Body of pancreas (tissue), 4 donors: ENCODE results near the gene LDLRAP1. TPM values are rescaled to one million over a fixed set of nuclear protein-coding genes. Genes with fewer than 3 reads are reported as not detected.
A peak's percentile ranks its signal among the peaks of the same experiment; 100 is the strongest.

Experiments used
- ATAC-seq: fragments of 150-250 bp; one replicate; pipeline ENCODE4 v1.9.1; 2016
- DNase-seq, 4 donors: peaks; one replicate each; pipeline ENCODE4 v3.0.0-alpha.2; 2019
- H3K27ac ChIP-seq, 4 donors: fragments of 200-600 bp; sonication (generic); 1 replicate in 3 of 4; 2 replicates in 1 of 4; pipeline versions ENCODE4 v1.5.1 to v1.6.1; 2016 to 2019; ENCODE audit warnings: mild to moderate bottlenecking in 1 of 4, mixed read lengths in 1 of 4, moderate library complexity in 1 of 4
- H3K27me3 ChIP-seq, 2 donors: fragments of 200-600 bp; sonication (generic); one replicate each; pipeline ENCODE4 v1.6.0; 2016; ENCODE audit warnings: mild to moderate bottlenecking in 1 of 2
- H3K36me3 ChIP-seq, 2 donors: fragments of 200-600 bp; sonication (generic); replicated peaks in 1 of 2; 2 replicates each; pipeline ENCODE4 v1.5.1; 2016; ENCODE audit warnings: low read depth in 2 of 2; ENCODE audit not compliant: insufficient read depth in 1 of 2
- H3K4me1 ChIP-seq: fragments of 200-600 bp; sonication (generic); one replicate; pipeline ENCODE4 v1.6.0; 2016
- H3K4me3 ChIP-seq, 2 donors: fragments of 200-600 bp; sonication (generic); 1 replicate in 1 of 2; 2 replicates in 1 of 2; pipeline ENCODE4 v1.5.1; 2016 to 2019
- H3K9me3 ChIP-seq, 3 donors: fragments of 200-600 bp; sonication (generic); 1 replicate in 2 of 3; 2 replicates in 1 of 3; pipeline ENCODE4 v1.5.1; 2016
- CTCF ChIP-seq, 7 experiments: fragments of 450-650 bp in 4 of 7; fragments of 200-600 bp in 3 of 7; sonication (generic) in 3 of 7; IDR thresholded peaks; one replicate each; pipeline ENCODE4 v1.5.1; 2016 to 2019; ENCODE audit warnings: antibody characterized with exemption in 7 of 7
- POLR2A ChIP-seq, 3 donors: fragments of 450-650 bp; IDR thresholded peaks; one replicate each; pipeline ENCODE4 v1.6.1; 2016; ENCODE audit warnings: antibody characterized with exemption in 3 of 3, mild to moderate bottlenecking in 2 of 3
- WGBS, 2 donors: methylation state at CpG; one replicate each; pipeline ENCODE4 v1.1.5; 2017; 5-methylcytosine and 5-hydroxymethylcytosine counted together
- intact Hi-C: fragments of 100-400 bp; cut with DNase I; formaldehyde crosslinking; loops from one replicate; pipeline ENCODE4 v1.15.1; 2023
- total RNA-seq, 2 donors: library from RNA; depleted of rRNA; stranded (reverse); fragments of >200 nt; gene quantifications; one replicate each; pipeline ENCODE4 v1.1.0, GENCODE V29; 2016

The LDLRAP1 gene
- total RNA-seq, 2 donors from 2014 or later = 20.8 to 23.7 TPM

- H3K36me3 ChIP-seq = peaks cover 0 to 10% of the 10 kb centered on the region in 2 donors
- no peaks in the 10 kb centered on the region for H3K4me1 ChIP-seq
- DNase-seq = no peak
- no peaks in the 10 kb centered on the region for H3K27me3 ChIP-seq
- intact Hi-C loops = no loop called here
- ATAC-seq = no peak
- WGBS, 2 donors = 90 to 91% methylated on average over 5 to 19 of the region's 20 CpGs
- no peak for TF ChIP-seq CTCF (IDR thresholded peaks at IDR 0.05)
- no peak for TF ChIP-seq POLR2A (IDR thresholded peaks at IDR 0.05)
- H3K4me3 ChIP-seq = no peak overlapping the region
- no peaks in the 10 kb centered on the region for H3K9me3 ChIP-seq
- no peak overlapping the region for H3K27ac ChIP-seq
Measured at GRCh38 chr1:25563330-25564215, 20.2 kb downstream of the LDLRAP1 start.

- no peak overlapping the region for H3K4me3 ChIP-seq
- WGBS, 2 donors = 77 to 86% methylated on average over 11 to 13 of the region's 14 CpGs
- no peaks in the 10 kb centered on the region for H3K27me3 ChIP-seq
- no peaks in the 10 kb centered on the region for H3K4me1 ChIP-seq
- peaks cover 0 to 10% of the 10 kb centered on the region in 2 donors for H3K36me3 ChIP-seq
- H3K9me3 ChIP-seq = no peaks in the 10 kb centered on the region
- no peak for TF ChIP-seq CTCF (IDR thresholded peaks at IDR 0.05)
- H3K27ac ChIP-seq = no peak overlapping the region
- DNase-seq (no peak), ATAC-seq (no peak)
- intact Hi-C loops = no loop called here
Measured at GRCh38 chr1:25564777-25565574, 21.6 kb downstream of the LDLRAP1 start.

GRCh38 chr1:25565626-25566025 lies 22.2 kb downstream of the LDLRAP1 start:
- Histone ChIP-seq H3K36me3 (peaks cover 0 to 10% of the 10 kb centered on the region in 2 donors), H3K9me3 (no peaks in the 10 kb centered on the region), H3K4me3 (no peak overlapping the region), H3K27me3 (no peaks in the 10 kb centered on the region), H3K4me1 (no peaks in the 10 kb centered on the region), H3K27ac (no peak overlapping the region)
- TF ChIP-seq POLR2A (IDR thresholded peaks at IDR 0.05) (no peak), CTCF (IDR thresholded peaks at IDR 0.05) (no peak)
- ATAC-seq (no peak), DNase-seq (no peak)
- intact Hi-C loops = no loop called here
- 89 to 91% methylated on average over 8 of the region's 8 CpGs for WGBS, 2 donors

- intact Hi-C loops = no loop called here
- Histone ChIP-seq H3K4me3 (no peak overlapping the region), H3K27me3 (no peaks in the 10 kb centered on the region)
Measured at GRCh38 chr1:25566176-25566729, 22.8 kb downstream of the LDLRAP1 start.

More at GRCh38 chr1:25566176-25566729, 22.8 kb downstream of the LDLRAP1 start:
- WGBS, 2 donors = 70 to 81% methylated on average over 9 of the region's 9 CpGs
- DNase-seq (no peak), ATAC-seq (no peak)
- Histone ChIP-seq H3K36me3 (peaks cover 0 to 10% of the 10 kb centered on the region in 2 donors), H3K27ac (peak overlapping the region in 1 of 4 donors; percentile 39), H3K4me1 (no peaks in the 10 kb centered on the region), H3K9me3 (no peaks in the 10 kb centered on the region)
- no peak for TF ChIP-seq CTCF (IDR thresholded peaks at IDR 0.05)
- no peak for TF ChIP-seq POLR2A (IDR thresholded peaks at IDR 0.05)
